A549 (cell line): ENCODE data around the gene AMOTL1. TPM values are rescaled to one million over a fixed set of nuclear protein-coding genes. Genes with fewer than 3 reads are reported as not detected.

Experiments used
- ATAC-seq, 2 experiments: fragments of 200-7000 bp in 1 of 2; fragments of >200 bp in 1 of 2; cut with Nextera tagmentation in 1 of 2; cut with Tn5 transposase in 1 of 2; 3 replicates each; pipeline versions ENCODE4 v1.8.0 to v1.9.1; 2018 to 2020; ENCODE audit warnings: mild to moderate bottlenecking in 1 of 2, moderate library complexity in 1 of 2
- CTCF ChIA-PET: fragments of 300-600 bp; sonication (Branson Sonifier 250); formaldehyde crosslinking; extraction: SDS; loops from one replicate; lab custom pipeline; 2021; ENCODE audit warnings: antibody characterized with exemption, inconsistent platforms; lab: Yijun Ruan, JAX
- POLR2A ChIA-PET: fragments of 350-600 bp; formaldehyde crosslinking; extraction: SDS; loops from one replicate; lab custom pipeline; 2021; ENCODE audit warnings: antibody characterized with exemption, inconsistent platforms; lab: Yijun Ruan, JAX
- DNase-seq, 2 experiments: peaks; one replicate each; pipeline versions ENCODE4 v3.0.0 to v3.0.0-alpha.2; 2011 to 2016; ENCODE audit warnings: low read depth in 1 of 2, low spot score in 1 of 2
- FAIRE-seq: peaks from 2 replicates; lab custom pipeline; 2011; peaks lifted over from hg19 to GRCh38; lab: Jason Lieb, UNC
- H3K27ac ChIP-seq, 2 experiments: fragments of >200 bp; sonication (Bioruptor Twin); formaldehyde crosslinking; 3 replicates each; pipeline ENCODE4 v1.5.1; 2016 to 2017
- H3K4me1 ChIP-seq: fragments of >200 bp; sonication (Bioruptor Twin); formaldehyde crosslinking; 3 replicates; pipeline ENCODE4 v1.6.1; 2016
- H3K4me2 ChIP-seq: fragments of >200 bp; sonication (Bioruptor Twin); formaldehyde crosslinking; 3 replicates; pipeline ENCODE4 v1.6.1; 2016
- H3K4me3 ChIP-seq: fragments of >200 bp; sonication (Bioruptor Twin); formaldehyde crosslinking; 3 replicates; pipeline ENCODE4 v1.5.1; 2016
- H3K9me3 ChIP-seq: fragments of >200 bp; sonication (Bioruptor Twin); formaldehyde crosslinking; 3 replicates; pipeline ENCODE4 v1.6.1; 2016
- ATOH8 ChIP-seq: fragments of 250-450 bp; sonication (Bioruptor Pico); IDR thresholded peaks from 2 replicates; pipeline ENCODE4 v1.5.0; 2020; ENCODE audit warnings: low read depth, mild to moderate bottlenecking, moderate library complexity
- CBX8 ChIP-seq: fragments of 200-600 bp; sonication (generic); IDR thresholded peaks from 2 replicates; pipeline ENCODE4 v1.6.1; 2016
- CHD2 ChIP-seq: fragments of 150-350 bp; IDR thresholded peaks from 2 replicates; pipeline ENCODE4 v1.6.1; 2014; ENCODE audit warnings: low read length; ENCODE audit not compliant: partially characterized antibody
- CHD4 ChIP-seq: fragments of 200-600 bp; sonication (generic); IDR thresholded peaks from 2 replicates; pipeline ENCODE4 v1.6.1; 2016; ENCODE audit warnings: antibody characterized with exemption, mild to moderate bottlenecking, borderline replicate concordance
- FOSB ChIP-seq: fragments of 250-450 bp; sonication (Bioruptor Pico); IDR thresholded peaks from 2 replicates; pipeline ENCODE4 v1.5.0; 2020; ENCODE audit warnings: mild to moderate bottlenecking, moderate library complexity
- FOSL2 ChIP-seq, 2 experiments: fragments of 450-650 bp in 1 of 2; fragments of >200 bp in 1 of 2; sonication (Bioruptor Twin) in 1 of 2; formaldehyde crosslinking; IDR thresholded peaks; 2 replicates each; pipeline versions ENCODE4 v1.5.0 to v1.6.1; 2016 to 2020; ENCODE audit warnings: mild to moderate bottlenecking in 1 of 2, moderate library complexity in 1 of 2
- FOXS1 ChIP-seq: fragments of 250-450 bp; sonication (Bioruptor Pico); IDR thresholded peaks from 2 replicates; pipeline ENCODE4 v1.5.0; 2020; ENCODE audit warnings: mild to moderate bottlenecking, moderate library complexity
- HEYL ChIP-seq: fragments of 250-450 bp; sonication (Bioruptor Pico); IDR thresholded peaks from 2 replicates; pipeline ENCODE4 v1.8.0; 2021; ENCODE audit warnings: mild to moderate bottlenecking, moderate library complexity
- HOXB13 ChIP-seq: fragments of 250-450 bp; sonication (Bioruptor Pico); IDR thresholded peaks from 2 replicates; pipeline ENCODE4 v1.5.0; 2020; ENCODE audit warnings: low read depth, mild to moderate bottlenecking, moderate library complexity
- HOXB5 ChIP-seq: fragments of 250-450 bp; sonication (Bioruptor Pico); IDR thresholded peaks from 2 replicates; pipeline ENCODE4 v1.5.0; 2020; ENCODE audit warnings: mild to moderate bottlenecking, moderate library complexity
- JUNB ChIP-seq: fragments of >200 bp; sonication (Bioruptor Twin); formaldehyde crosslinking; IDR thresholded peaks from 2 replicates; pipeline ENCODE4 v1.6.1; 2016
- KDM5A ChIP-seq: fragments of 200-600 bp; sonication (generic); IDR thresholded peaks from 2 replicates; pipeline ENCODE4 v1.6.1; 2016; ENCODE audit warnings: antibody characterized with exemption, mild to moderate bottlenecking
- MYC ChIP-seq: IDR thresholded peaks from 2 replicates; pipeline ENCODE4 v1.6.1; 2012; ENCODE audit warnings: mild to moderate bottlenecking, inconsistent platforms, low read length, improper control_type of control experiment, borderline replicate concordance
- NPAS2 ChIP-seq: fragments of 250-450 bp; sonication (Bioruptor Pico); IDR thresholded peaks from 2 replicates; pipeline ENCODE4 v1.8.0; 2022; ENCODE audit warnings: mild to moderate bottlenecking, moderate library complexity, borderline replicate concordance
- REST ChIP-seq: fragments of 200-600 bp; sonication (generic); IDR thresholded peaks from 2 replicates; pipeline ENCODE4 v1.6.1; 2016; ENCODE audit warnings: antibody characterized with exemption, mild to moderate bottlenecking, moderate library complexity
- SMC3 ChIP-seq: fragments of >200 bp; sonication (Bioruptor Twin); formaldehyde crosslinking; IDR thresholded peaks from 3 replicates; pipeline ENCODE4 v1.6.1; 2018; ENCODE audit warnings: inconsistent platforms
- ZNF302 ChIP-seq: fragments of 250-450 bp; sonication (Bioruptor Pico); IDR thresholded peaks from 2 replicates; pipeline ENCODE4 v1.9.0; 2021; ENCODE audit warnings: inconsistent platforms, mild to moderate bottlenecking, moderate library complexity
- ZSCAN20 ChIP-seq: fragments of 250-450 bp; sonication (Bioruptor Pico); IDR thresholded peaks from 2 replicates; pipeline ENCODE4 v1.8.0; 2022; ENCODE audit warnings: mild to moderate bottlenecking, moderate library complexity
- WGBS: methylation state at CpG from one replicate; pipeline ENCODE4 v1.1.6; 2017; ENCODE audit errors: missing lambda C conversion rate; 5-methylcytosine and 5-hydroxymethylcytosine counted together
- polyA plus RNA-seq, 4 experiments: library from polyadenylated mRNA; depleted of rRNA in 3 of 4; stranded (reverse); fragments of >200 nt; fragmentation: RNase III in 1 of 4; extraction: RNeasy Plus Mini Kit Qiagen cat#74134 plus additional on column Dnase treatment in 1 of 4; gene quantifications; 2 replicates in 3 of 4; 3 replicates in 1 of 4; pipeline ENCODE4 v1.2.3, GENCODE V29; 2011 to 2017
- TF ChIP-seq, protein P1 (sequence below): IDR thresholded peaks from 2 replicates; pipeline ENCODE4 v1.6.1; 2012
- TF ChIP-seq, protein P2 (sequence below): fragments of >200 bp; sonication (Bioruptor Twin); formaldehyde crosslinking; IDR thresholded peaks from 2 replicates; pipeline ENCODE4 v1.6.1; 2016
- TF ChIP-seq, protein P3 (sequence below): fragments of 250-450 bp; sonication (Bioruptor Pico); IDR thresholded peaks from 2 replicates; pipeline ENCODE4 v1.5.0; 2021; ENCODE audit warnings: mild to moderate bottlenecking, moderate library complexity, borderline replicate concordance
- TF ChIP-seq, protein P4 (sequence below): fragments of 450-650 bp; IDR thresholded peaks from 2 replicates; pipeline ENCODE4 v1.6.1; 2014; ENCODE audit warnings: antibody characterized with exemption

Gene AMOTL1
- polyA plus RNA-seq, 2 of the 4 experiments (the other 2 are of a cell fraction): 3.9 to 12.2 TPM

- Histone ChIP-seq H3K27ac (no peak overlapping the region), H3K4me3 (no peak overlapping the region), H3K9me3 (no peaks in the 10 kb centered on the region), H3K4me2 (no peak overlapping the region), H3K4me1 (no peaks in the 10 kb centered on the region)
- no peak for FAIRE-seq
- 91% methylated on average over 8 of the region's 8 CpGs for WGBS
- ChIA-PET CTCF (no interaction called here), POLR2A (no interaction called here)
- no peak for ATAC-seq
- TF ChIP-seq, protein P1, sequence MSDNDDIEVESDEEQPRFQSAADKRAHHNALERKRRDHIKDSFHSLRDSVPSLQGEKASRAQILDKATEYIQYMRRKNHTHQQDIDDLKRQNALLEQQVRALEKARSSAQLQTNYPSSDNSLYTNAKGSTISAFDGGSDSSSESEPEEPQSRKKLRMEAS: no peak
- TF ChIP-seq ZNF302 (CRISPR knock-in tag) (no peak), ZSCAN20 (no peak)
- no peak for DNase-seq
These were observed 98.2 kb downstream of the AMOTL1 start for GRCh38 chr11:94866231-94866822.

DNA sequence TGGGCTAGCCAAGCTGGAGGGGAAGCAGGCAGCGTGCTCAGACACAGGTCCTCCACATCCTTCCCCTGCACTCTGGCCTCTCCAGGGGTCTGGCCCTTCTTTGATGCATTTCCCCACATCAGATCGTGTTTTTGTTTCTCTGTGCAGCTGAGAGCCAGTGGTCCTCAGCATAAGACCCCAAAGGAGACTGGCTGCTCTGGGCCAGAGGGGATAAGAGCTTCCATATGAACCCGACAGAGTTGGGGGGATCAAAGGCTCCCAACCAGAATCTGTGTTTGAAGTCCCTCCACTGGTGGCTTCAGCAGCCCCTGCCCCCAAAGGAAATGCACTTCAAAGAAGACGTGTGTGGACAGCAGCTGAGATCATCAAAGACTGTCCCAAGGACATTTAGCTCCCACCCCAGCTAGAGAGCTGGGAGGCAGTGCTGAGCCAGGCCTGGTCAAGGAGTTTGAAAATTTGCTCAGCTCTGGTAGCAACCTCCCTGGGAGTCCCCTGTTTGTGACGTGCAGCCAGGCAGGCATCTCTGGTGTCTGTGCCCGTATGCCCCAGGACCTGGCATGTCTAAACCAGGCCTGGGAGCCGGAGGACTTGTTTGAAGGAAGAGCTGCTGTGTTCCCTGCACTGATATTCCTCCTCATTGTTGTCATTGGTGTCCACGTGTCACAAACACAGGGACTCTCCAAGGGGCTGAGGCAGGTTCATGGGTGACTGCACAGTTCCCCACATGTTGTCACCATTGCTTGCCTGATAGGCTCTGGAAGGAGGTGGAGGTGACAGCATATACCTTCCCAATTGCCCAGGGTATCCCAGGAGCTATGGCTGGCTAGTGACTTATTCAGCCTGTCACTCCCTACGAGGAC, 99.0 kb downstream of the AMOTL1 start:
- H3K4me3 ChIP-seq: no peak overlapping the region
- no peak for FAIRE-seq
- WGBS: 79% methylated on average over 6 of the region's 9 CpGs
- CTCF ChIA-PET: interaction anchor here (0.9 kb wide), 1 partner anchor 55 kb away, joined by 3 read pairs; no protein-coding TSS in a partner anchor
- POLR2A ChIA-PET: no interaction called here
- H3K9me3 ChIP-seq: no peaks in the 10 kb centered on the region
- no peak overlapping the region for H3K27ac ChIP-seq
- H3K4me2 ChIP-seq: no peak overlapping the region
- no peak for ATAC-seq
- no peak for DNase-seq
- TF ChIP-seq HOXB13 (CRISPR knock-in tag) (no peak), KDM5A (no peak), NPAS2 (CRISPR knock-in tag) (no peak), MYC (no peak), JUNB (no peak), REST (no peak), FOSB (CRISPR knock-in tag) (no peak), CBX8 (no peak), CHD4 (no peak), SMC3 (no peak), ATOH8 (CRISPR knock-in tag) (no peak), FOXS1 (CRISPR knock-in tag) (no peak), HOXB5 (CRISPR knock-in tag) (no peak), CHD2 (no peak), FOSL2 (IDR thresholded peaks at IDR 0.05) (no peak), FOSL2 (CRISPR knock-in tag; IDR thresholded peaks at IDR 0.05) (no peak), HEYL (no peak)
- TF ChIP-seq, protein P2, sequence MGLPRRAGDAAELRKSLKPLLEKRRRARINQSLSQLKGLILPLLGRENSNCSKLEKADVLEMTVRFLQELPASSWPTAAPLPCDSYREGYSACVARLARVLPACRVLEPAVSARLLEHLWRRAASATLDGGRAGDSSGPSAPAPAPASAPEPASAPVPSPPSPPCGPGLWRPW: no peak
- TF ChIP-seq, protein P3, sequence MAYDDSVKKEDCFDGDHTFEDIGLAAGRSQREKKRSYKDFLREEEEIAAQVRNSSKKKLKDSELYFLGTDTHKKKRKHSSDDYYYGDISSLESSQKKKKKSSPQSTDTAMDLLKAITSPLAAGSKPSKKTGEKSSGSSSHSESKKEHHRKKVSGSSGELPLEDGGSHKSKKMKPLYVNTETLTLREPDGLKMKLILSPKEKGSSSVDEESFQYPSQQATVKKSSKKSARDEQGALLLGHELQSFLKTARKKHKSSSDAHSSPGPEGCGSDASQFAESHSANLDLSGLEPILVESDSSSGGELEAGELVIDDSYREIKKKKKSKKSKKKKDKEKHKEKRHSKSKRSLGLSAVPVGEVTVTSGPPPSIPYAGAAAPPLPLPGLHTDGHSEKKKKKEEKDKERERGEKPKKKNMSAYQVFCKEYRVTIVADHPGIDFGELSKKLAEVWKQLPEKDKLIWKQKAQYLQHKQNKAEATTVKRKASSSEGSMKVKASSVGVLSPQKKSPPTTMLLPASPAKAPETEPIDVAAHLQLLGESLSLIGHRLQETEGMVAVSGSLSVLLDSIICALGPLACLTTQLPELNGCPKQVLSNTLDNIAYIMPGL: no peak
- TF ChIP-seq, protein P4, sequence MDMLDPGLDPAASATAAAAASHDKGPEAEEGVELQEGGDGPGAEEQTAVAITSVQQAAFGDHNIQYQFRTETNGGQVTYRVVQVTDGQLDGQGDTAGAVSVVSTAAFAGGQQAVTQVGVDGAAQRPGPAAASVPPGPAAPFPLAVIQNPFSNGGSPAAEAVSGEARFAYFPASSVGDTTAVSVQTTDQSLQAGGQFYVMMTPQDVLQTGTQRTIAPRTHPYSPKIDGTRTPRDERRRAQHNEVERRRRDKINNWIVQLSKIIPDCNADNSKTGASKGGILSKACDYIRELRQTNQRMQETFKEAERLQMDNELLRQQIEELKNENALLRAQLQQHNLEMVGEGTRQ: no peak
- no peaks in the 10 kb centered on the region for H3K4me1 ChIP-seq
